GM23338 (cell line): ENCODE results near the gene TRIO. TPM values are rescaled to one million over a fixed set of nuclear protein-coding genes. Genes with fewer than 3 reads are reported as not detected.

Source experiments
- ATAC-seq: fragments of 200-7000 bp; cut with Tn5 transposase; 3 replicates; pipeline ENCODE4 v1.9.1; 2020
- DNase-seq: peaks from one replicate; pipeline ENCODE4 v3.0.0-alpha.2; 2015; ENCODE audit warnings: low spot score
- H2AFZ ChIP-seq: fragments of 200-600 bp; sonication (generic); 2 replicates; pipeline ENCODE4 v1.8.0; 2016; ENCODE audit warnings: antibody characterized with exemption, mild to moderate bottlenecking, moderate library complexity
- H3F3A ChIP-seq: fragments of 200-600 bp; sonication (generic); replicated peaks from 2 replicates; pipeline ENCODE4 v1.8.0; 2017; ENCODE audit warnings: antibody characterized with exemption, mixed run types, low read depth
- H3K27ac ChIP-seq: fragments of 200-600 bp; sonication (generic); 2 replicates; pipeline ENCODE4 v1.6.1; 2016; ENCODE audit warnings: low read depth
- H3K27me3 ChIP-seq: fragments of 200-600 bp; sonication (generic); 2 replicates; pipeline ENCODE4 v1.8.0; 2016; ENCODE audit warnings: mild to moderate bottlenecking, mixed run types, moderate library complexity; ENCODE audit not compliant: insufficient read depth
- H3K36me3 ChIP-seq: fragments of 200-600 bp; sonication (generic); 2 replicates; pipeline ENCODE4 v1.8.0; 2016; ENCODE audit warnings: mild to moderate bottlenecking; ENCODE audit not compliant: insufficient read depth
- H3K4me1 ChIP-seq: fragments of 200-600 bp; sonication (generic); 2 replicates; pipeline ENCODE4 v1.8.0; 2016; ENCODE audit warnings: mild to moderate bottlenecking, moderate library complexity; ENCODE audit not compliant: insufficient read depth
- H3K4me2 ChIP-seq: fragments of 200-600 bp; sonication (generic); 2 replicates; pipeline ENCODE4 v1.7.1; 2017; ENCODE audit warnings: mixed run types
- H3K4me3 ChIP-seq: fragments of 200-600 bp; sonication (generic); 2 replicates; pipeline ENCODE4 v1.6.1; 2016; ENCODE audit warnings: mixed run types
- H3K79me2 ChIP-seq: fragments of 200-600 bp; sonication (generic); replicated peaks from 2 replicates; pipeline ENCODE4 v1.8.0; 2017; ENCODE audit warnings: mild to moderate bottlenecking; ENCODE audit not compliant: insufficient read depth
- H3K9me2 ChIP-seq: fragments of 200-600 bp; sonication (generic); 2 replicates; pipeline ENCODE4 v1.8.0; 2017; ENCODE audit not compliant: insufficient read depth
- H4K20me1 ChIP-seq: fragments of 200-600 bp; sonication (generic); replicated peaks from 2 replicates; pipeline ENCODE4 v1.8.0; 2017; ENCODE audit warnings: mild to moderate bottlenecking; ENCODE audit not compliant: insufficient read depth
- H3K27ac Mint-ChIP-seq: 2 replicates; pipeline ENCODE4 v1.8.0; 2020; ENCODE audit warnings: inconsistent platforms, mild to moderate bottlenecking, moderate library complexity, mixed read lengths
- H3K27me3 Mint-ChIP-seq: 3 replicates; pipeline ENCODE4 v1.8.0; 2022; ENCODE audit warnings: low read depth, mild to moderate bottlenecking, moderate library complexity, mixed read lengths, inconsistent platforms; ENCODE audit not compliant: insufficient read depth, poor library complexity
- H3K36me3 Mint-ChIP-seq: 3 replicates; pipeline ENCODE4 v1.8.0; 2021; ENCODE audit warnings: low read depth, mild to moderate bottlenecking, inconsistent platforms, moderate library complexity, mixed read lengths
- H3K4me1 Mint-ChIP-seq: 3 replicates; pipeline ENCODE4 v1.8.0; 2020; ENCODE audit warnings: mild to moderate bottlenecking, inconsistent platforms, mixed read lengths
- H3K4me3 Mint-ChIP-seq: 3 replicates; pipeline ENCODE4 v1.8.0; 2021; ENCODE audit warnings: moderate library complexity, mild to moderate bottlenecking, inconsistent platforms, mixed read lengths
- H3K9me3 Mint-ChIP-seq: 3 replicates; pipeline ENCODE4 v1.8.0; 2020; ENCODE audit warnings: moderate library complexity, mild to moderate bottlenecking, inconsistent platforms, mixed read lengths
- CREB1 ChIP-seq: fragments of 250-450 bp; sonication (Bioruptor Pico); IDR thresholded peaks from 2 replicates; pipeline ENCODE4 v1.5.0; 2020; ENCODE audit warnings: low read depth, mild to moderate bottlenecking, moderate library complexity
- EZH2 ChIP-seq: fragments of 200-600 bp; sonication (generic); IDR thresholded peaks from one replicate; pipeline ENCODE4 v1.8.0; 2017; ENCODE audit warnings: antibody characterized with exemption, mild to moderate bottlenecking, low read depth; ENCODE audit not compliant: unreplicated experiment
- EZH2phosphoT487 ChIP-seq: fragments of 200-600 bp; sonication (generic); IDR thresholded peaks from one replicate; pipeline ENCODE4 v1.8.1; 2018; ENCODE audit warnings: antibody characterized with exemption; ENCODE audit not compliant: unreplicated experiment
- JUNB ChIP-seq: IDR thresholded peaks from one replicate; pipeline ENCODE4 v1.6.1; 2016; ENCODE audit warnings: antibody characterized with exemption; ENCODE audit not compliant: unreplicated experiment
- NANOG ChIP-seq: IDR thresholded peaks from 2 replicates; pipeline ENCODE4 v1.6.1; 2016; ENCODE audit warnings: antibody characterized with exemption, borderline replicate concordance
- POLR2AphosphoS5 ChIP-seq: IDR thresholded peaks from 2 replicates; pipeline ENCODE4 v1.6.1; 2016; ENCODE audit warnings: antibody characterized with exemption, low read depth
- STAT1 ChIP-seq: IDR thresholded peaks from one replicate; pipeline ENCODE4 v1.6.1; 2016; ENCODE audit warnings: antibody characterized with exemption; ENCODE audit not compliant: unreplicated experiment
- ZNF114 ChIP-seq: fragments of 250-450 bp; sonication (Bioruptor Pico); IDR thresholded peaks from 2 replicates; pipeline ENCODE4 v1.5.0; 2020; ENCODE audit warnings: mild to moderate bottlenecking, moderate library complexity
- ZNF331 ChIP-seq: fragments of 250-450 bp; sonication (Bioruptor Pico); IDR thresholded peaks from 2 replicates; pipeline ENCODE4 v1.5.0; 2020; ENCODE audit warnings: low read depth, mild to moderate bottlenecking, moderate library complexity
- polyA plus RNA-seq: library from polyadenylated mRNA; unstranded; fragments of >200 nt; fragmentation: Nextera tagmentation; extraction: Ambion mirVana; gene quantifications from 2 replicates; pipeline ENCODE4 v1.2.1, GENCODE V29; 2016
- total RNA-seq: library from RNA; depleted of rRNA; stranded (reverse); fragments of >200 nt; shearing (Covaris generic); gene quantifications from 2 replicates; pipeline ENCODE4 v1.2.3, GENCODE V29; 2014
- TF ChIP-seq, protein P1 (sequence below): IDR thresholded peaks from 2 replicates; pipeline ENCODE4 v1.6.1; 2016; ENCODE audit warnings: antibody characterized with exemption
- TF ChIP-seq, protein P2 (sequence below): fragments of 250-450 bp; sonication (Bioruptor Pico); IDR thresholded peaks from 2 replicates; pipeline ENCODE4 v1.5.0; 2020; ENCODE audit warnings: mild to moderate bottlenecking, moderate library complexity
- TF ChIP-seq, protein P3 (sequence below), 2 experiments: fragments of 200-600 bp in 1 of 2; sonication (generic) in 1 of 2; conservative IDR thresholded peaks; 2 replicates each; pipeline versions ENCODE4 v1.5.1 to v1.6.1; 2016 to 2017; ENCODE audit warnings: antibody characterized with exemption in 2 of 2, low read depth in 2 of 2, mild to moderate bottlenecking in 2 of 2, moderate library complexity in 1 of 2
- TF ChIP-seq, protein P4 (sequence below): IDR thresholded peaks from one replicate; pipeline ENCODE4 v1.6.1; 2018; ENCODE audit warnings: antibody characterized with exemption; ENCODE audit not compliant: unreplicated experiment

Gene TRIO
- total and polyA plus RNA-seq, 2 experiments from 2014 or later, result 13.8 to 113 TPM

DNA sequence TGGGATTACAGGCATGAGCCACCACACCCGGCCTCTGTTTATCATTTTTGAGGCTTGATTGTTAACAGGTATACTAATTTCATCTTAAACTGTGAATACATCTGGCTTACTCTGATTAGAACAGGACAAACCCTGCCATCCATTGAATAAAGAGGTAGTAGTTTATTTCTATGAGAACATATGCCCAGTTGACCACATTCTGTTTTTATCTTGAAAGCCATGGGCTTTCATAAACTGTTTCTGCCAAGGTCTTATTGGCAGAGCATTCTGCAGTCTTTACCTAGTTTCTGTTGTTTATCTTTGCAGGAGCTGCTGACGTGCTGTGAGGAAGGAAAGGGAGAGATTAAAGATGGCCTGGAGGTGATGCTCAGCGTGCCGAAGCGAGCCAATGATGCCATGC is 253.6 kb downstream of the TRIO start:
- Mint-ChIP-seq H3K36me3 (peaks cover 59% of the 10 kb centered on the region), H3K4me3 (no peak overlapping the region), H3K9me3 (no peaks in the 10 kb centered on the region), H3K27ac (no peak overlapping the region), H3K4me1 (peaks cover 13% of the 10 kb centered on the region), H3K27me3 (peaks cover 2% of the 10 kb centered on the region)
- H3K36me3 ChIP-seq, result peaks cover 26% of the 10 kb centered on the region
- ATAC-seq (no peak), DNase-seq (no peak)
- H3K9me2 ChIP-seq, result no peaks in the 10 kb centered on the region
- no peak overlapping the region for H3K4me3 ChIP-seq
- H3F3A ChIP-seq, result no peaks in the 10 kb centered on the region
- H3K27ac ChIP-seq, result no peak overlapping the region
- H2AFZ ChIP-seq, result no peak overlapping the region
- H3K4me2 ChIP-seq, result no peak overlapping the region
- H3K27me3 ChIP-seq, result no peaks in the 10 kb centered on the region
- H3K4me1 ChIP-seq, result no peaks in the 10 kb centered on the region
- TF ChIP-seq, protein P1, sequence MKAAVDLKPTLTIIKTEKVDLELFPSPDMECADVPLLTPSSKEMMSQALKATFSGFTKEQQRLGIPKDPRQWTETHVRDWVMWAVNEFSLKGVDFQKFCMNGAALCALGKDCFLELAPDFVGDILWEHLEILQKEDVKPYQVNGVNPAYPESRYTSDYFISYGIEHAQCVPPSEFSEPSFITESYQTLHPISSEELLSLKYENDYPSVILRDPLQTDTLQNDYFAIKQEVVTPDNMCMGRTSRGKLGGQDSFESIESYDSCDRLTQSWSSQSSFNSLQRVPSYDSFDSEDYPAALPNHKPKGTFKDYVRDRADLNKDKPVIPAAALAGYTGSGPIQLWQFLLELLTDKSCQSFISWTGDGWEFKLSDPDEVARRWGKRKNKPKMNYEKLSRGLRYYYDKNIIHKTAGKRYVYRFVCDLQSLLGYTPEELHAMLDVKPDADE, result no peak
- TF ChIP-seq CREB1 (CRISPR knock-in tag) (no peak), POLR2AphosphoS5 (no peak), ZNF331 (CRISPR knock-in tag) (no peak), NANOG (no peak), EZH2 (no peak), STAT1 (no peak), EZH2phosphoT487 (no peak), ZNF114 (no peak), JUNB (no peak)
- TF ChIP-seq, protein P2, sequence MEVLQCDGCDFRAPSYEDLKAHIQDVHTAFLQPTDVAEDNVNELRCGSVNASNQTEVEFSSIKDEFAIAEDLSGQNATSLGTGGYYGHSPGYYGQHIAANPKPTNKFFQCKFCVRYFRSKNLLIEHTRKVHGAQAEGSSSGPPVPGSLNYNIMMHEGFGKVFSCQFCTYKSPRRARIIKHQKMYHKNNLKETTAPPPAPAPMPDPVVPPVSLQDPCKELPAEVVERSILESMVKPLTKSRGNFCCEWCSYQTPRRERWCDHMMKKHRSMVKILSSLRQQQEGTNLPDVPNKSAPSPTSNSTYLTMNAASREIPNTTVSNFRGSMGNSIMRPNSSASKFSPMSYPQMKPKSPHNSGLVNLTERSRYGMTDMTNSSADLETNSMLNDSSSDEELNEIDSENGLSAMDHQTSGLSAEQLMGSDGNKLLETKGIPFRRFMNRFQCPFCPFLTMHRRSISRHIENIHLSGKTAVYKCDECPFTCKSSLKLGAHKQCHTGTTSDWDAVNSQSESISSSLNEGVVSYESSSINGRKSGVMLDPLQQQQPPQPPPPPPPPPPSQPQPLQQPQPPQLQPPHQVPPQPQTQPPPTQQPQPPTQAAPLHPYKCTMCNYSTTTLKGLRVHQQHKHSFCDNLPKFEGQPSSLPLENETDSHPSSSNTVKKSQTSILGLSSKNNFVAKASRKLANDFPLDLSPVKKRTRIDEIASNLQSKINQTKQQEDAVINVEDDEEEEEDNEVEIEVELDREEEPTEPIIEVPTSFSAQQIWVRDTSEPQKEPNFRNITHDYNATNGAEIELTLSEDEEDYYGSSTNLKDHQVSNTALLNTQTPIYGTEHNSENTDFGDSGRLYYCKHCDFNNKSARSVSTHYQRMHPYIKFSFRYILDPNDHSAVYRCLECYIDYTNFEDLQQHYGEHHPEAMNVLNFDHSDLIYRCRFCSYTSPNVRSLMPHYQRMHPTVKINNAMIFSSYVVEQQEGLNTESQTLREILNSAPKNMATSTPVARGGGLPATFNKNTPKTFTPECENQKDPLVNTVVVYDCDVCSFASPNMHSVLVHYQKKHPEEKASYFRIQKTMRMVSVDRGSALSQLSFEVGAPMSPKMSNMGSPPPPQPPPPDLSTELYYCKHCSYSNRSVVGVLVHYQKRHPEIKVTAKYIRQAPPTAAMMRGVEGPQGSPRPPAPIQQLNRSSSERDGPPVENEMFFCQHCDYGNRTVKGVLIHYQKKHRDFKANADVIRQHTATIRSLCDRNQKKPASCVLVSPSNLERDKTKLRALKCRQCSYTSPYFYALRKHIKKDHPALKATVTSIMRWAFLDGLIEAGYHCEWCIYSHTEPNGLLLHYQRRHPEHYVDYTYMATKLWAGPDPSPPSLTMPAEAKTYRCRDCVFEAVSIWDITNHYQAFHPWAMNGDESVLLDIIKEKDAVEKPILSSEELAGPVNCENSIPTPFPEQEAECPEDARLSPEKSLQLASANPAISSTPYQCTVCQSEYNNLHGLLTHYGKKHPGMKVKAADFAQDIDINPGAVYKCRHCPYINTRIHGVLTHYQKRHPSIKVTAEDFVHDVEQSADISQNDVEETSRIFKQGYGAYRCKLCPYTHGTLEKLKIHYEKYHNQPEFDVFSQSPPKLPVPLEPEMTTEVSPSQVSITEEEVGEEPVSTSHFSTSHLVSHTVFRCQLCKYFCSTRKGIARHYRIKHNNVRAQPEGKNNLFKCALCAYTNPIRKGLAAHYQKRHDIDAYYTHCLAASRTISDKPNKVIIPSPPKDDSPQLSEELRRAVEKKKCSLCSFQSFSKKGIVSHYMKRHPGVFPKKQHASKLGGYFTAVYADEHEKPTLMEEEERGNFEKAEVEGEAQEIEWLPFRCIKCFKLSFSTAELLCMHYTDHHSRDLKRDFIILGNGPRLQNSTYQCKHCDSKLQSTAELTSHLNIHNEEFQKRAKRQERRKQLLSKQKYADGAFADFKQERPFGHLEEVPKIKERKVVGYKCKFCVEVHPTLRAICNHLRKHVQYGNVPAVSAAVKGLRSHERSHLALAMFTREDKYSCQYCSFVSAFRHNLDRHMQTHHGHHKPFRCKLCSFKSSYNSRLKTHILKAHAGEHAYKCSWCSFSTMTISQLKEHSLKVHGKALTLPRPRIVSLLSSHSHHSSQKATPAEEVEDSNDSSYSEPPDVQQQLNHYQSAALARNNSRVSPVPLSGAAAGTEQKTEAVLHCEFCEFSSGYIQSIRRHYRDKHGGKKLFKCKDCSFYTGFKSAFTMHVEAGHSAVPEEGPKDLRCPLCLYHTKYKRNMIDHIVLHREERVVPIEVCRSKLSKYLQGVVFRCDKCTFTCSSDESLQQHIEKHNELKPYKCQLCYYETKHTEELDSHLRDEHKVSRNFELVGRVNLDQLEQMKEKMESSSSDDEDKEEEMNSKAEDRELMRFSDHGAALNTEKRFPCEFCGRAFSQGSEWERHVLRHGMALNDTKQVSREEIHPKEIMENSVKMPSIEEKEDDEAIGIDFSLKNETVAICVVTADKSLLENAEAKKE, result no peak
- TF ChIP-seq, protein P3, sequence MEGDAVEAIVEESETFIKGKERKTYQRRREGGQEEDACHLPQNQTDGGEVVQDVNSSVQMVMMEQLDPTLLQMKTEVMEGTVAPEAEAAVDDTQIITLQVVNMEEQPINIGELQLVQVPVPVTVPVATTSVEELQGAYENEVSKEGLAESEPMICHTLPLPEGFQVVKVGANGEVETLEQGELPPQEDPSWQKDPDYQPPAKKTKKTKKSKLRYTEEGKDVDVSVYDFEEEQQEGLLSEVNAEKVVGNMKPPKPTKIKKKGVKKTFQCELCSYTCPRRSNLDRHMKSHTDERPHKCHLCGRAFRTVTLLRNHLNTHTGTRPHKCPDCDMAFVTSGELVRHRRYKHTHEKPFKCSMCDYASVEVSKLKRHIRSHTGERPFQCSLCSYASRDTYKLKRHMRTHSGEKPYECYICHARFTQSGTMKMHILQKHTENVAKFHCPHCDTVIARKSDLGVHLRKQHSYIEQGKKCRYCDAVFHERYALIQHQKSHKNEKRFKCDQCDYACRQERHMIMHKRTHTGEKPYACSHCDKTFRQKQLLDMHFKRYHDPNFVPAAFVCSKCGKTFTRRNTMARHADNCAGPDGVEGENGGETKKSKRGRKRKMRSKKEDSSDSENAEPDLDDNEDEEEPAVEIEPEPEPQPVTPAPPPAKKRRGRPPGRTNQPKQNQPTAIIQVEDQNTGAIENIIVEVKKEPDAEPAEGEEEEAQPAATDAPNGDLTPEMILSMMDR (conservative IDR thresholded peaks at IDR 0.05; ENCODE audit: low read depth in 2 of 2), result no peak
- TF ChIP-seq, protein P4, sequence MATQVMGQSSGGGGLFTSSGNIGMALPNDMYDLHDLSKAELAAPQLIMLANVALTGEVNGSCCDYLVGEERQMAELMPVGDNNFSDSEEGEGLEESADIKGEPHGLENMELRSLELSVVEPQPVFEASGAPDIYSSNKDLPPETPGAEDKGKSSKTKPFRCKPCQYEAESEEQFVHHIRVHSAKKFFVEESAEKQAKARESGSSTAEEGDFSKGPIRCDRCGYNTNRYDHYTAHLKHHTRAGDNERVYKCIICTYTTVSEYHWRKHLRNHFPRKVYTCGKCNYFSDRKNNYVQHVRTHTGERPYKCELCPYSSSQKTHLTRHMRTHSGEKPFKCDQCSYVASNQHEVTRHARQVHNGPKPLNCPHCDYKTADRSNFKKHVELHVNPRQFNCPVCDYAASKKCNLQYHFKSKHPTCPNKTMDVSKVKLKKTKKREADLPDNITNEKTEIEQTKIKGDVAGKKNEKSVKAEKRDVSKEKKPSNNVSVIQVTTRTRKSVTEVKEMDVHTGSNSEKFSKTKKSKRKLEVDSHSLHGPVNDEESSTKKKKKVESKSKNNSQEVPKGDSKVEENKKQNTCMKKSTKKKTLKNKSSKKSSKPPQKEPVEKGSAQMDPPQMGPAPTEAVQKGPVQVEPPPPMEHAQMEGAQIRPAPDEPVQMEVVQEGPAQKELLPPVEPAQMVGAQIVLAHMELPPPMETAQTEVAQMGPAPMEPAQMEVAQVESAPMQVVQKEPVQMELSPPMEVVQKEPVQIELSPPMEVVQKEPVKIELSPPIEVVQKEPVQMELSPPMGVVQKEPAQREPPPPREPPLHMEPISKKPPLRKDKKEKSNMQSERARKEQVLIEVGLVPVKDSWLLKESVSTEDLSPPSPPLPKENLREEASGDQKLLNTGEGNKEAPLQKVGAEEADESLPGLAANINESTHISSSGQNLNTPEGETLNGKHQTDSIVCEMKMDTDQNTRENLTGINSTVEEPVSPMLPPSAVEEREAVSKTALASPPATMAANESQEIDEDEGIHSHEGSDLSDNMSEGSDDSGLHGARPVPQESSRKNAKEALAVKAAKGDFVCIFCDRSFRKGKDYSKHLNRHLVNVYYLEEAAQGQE, result no peak
- no peaks in the 10 kb centered on the region for H4K20me1 ChIP-seq
- H3K79me2 ChIP-seq, result 0 out of 2 replicates have a peak, but pooled peaks cover 3% of the 10 kb centered on the region
